ENCODE data around the gene PIGU.

PIGU gene

DNA sequence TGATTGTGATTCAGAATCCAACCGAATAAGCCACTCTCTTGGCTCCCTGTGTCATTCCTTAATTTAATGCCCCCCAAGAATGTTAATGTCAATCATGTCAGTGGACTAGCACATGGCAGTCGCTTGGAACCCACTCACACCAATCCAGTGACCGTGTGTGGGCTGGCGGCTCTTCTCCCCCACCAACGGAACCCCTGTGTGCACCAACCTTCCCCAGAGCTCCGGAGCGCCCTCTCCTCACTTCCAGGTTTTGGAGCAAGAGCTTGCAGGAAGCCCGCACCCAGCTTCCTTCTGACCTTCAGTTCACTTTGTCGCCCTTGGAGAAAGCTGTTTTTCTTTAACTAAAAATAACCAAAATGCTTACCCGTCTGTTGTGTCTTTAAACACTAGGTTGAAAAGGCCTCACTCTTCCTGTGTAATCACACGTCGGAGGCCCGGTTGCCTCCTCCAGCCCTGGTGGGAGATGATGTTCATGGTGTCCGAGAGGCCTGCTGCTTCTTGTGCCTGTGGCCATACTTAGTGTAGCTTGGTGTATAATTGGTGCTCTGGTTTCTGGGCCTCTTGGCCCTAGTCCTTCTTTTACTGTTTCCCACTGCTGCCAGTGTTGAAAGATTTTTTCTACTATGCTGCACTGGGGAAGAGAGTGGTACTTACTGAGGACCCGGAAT, 136.2 kb downstream of the PIGU start:
- no peak overlapping the region for H3K4me3 ChIP-seq (replicated peaks; ENCODE audit: low read depth, low read length)
- no peak for DNase-seq (ENCODE audit: extremely low read depth, low read depth)
- TF ChIP-seq, protein P1, sequence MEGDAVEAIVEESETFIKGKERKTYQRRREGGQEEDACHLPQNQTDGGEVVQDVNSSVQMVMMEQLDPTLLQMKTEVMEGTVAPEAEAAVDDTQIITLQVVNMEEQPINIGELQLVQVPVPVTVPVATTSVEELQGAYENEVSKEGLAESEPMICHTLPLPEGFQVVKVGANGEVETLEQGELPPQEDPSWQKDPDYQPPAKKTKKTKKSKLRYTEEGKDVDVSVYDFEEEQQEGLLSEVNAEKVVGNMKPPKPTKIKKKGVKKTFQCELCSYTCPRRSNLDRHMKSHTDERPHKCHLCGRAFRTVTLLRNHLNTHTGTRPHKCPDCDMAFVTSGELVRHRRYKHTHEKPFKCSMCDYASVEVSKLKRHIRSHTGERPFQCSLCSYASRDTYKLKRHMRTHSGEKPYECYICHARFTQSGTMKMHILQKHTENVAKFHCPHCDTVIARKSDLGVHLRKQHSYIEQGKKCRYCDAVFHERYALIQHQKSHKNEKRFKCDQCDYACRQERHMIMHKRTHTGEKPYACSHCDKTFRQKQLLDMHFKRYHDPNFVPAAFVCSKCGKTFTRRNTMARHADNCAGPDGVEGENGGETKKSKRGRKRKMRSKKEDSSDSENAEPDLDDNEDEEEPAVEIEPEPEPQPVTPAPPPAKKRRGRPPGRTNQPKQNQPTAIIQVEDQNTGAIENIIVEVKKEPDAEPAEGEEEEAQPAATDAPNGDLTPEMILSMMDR (IDR thresholded peaks at IDR 0.05; ENCODE audit: low read depth, low read length, missing control alignments), result no peak

DNA sequence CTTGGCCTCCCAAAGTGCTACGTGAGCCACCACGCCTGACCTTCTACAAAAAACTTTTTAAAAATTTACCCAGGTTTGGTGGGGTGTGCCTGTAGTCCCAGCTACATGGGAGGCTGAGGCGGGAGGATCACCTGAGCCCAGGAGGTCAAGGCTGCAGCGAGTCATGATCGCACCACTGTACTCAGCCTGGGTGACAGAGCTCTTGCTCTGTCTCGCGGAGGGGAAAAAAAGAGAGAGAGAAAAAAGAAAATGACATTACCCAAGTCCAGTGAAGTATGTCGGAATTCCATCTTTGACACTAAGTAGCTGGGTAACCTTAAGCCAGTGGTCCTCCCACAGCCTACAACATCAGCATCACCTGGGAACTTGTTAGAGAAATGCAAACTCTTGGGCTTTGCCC, 137.1 kb downstream of the PIGU start:
- no peak overlapping the region for H3K4me3 ChIP-seq (replicated peaks; ENCODE audit: low read depth, low read length)
- DNase-seq (ENCODE audit: extremely low read depth, low read depth), result no peak
- TF ChIP-seq, protein P1 (IDR thresholded peaks at IDR 0.05; ENCODE audit: low read depth, low read length, missing control alignments), result no peak

DNA sequence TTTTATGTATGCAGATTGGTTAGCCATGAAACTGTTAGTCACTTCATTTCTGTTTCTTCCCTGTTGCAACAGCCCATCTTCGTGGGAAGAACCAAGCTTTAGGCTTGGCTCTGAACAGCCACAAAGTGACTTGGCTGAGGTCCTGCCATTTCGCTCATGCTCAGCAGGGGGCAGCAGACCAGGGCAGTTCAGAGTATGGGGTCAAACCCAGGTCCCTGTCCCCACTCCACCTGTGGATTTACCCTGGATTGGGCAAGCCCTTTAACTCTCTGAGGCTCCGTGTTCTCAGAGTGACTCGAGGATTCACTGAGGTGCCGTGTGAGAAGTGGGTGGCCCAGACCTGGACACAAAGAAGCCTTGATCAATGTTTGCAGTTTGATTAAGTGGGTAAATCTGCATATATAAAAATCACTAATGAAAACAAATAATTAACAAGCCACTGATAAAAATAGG, 138.2 kb downstream of the PIGU start:
- no peak for DNase-seq (ENCODE audit: extremely low read depth, low read depth)
- TF ChIP-seq, protein P1 (IDR thresholded peaks at IDR 0.05; ENCODE audit: low read depth, low read length, missing control alignments), result peak; percentile 88
- no peak overlapping the region for H3K4me3 ChIP-seq (replicated peaks; ENCODE audit: low read depth, low read length)

DNA sequence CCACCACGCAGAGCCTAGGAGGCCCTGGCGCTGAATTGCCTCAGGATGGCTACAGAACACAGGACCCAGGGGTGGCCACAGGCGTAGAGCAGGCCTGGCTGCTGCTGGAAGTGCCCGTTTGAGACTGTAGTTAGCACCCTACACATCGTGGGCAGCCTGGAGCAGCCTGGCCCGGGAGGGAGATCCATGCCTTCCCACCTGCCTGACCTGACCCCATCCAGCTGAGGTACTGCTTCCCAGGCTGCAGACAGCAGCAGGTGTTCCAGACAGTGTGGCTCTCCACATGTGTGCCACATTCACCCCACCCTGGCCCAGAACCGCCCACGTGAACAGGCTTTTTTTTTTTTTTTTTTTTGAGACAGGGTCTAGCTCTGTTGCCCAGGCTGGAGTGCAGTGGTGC, 139.2 kb downstream of the PIGU start:
- H3K4me3 ChIP-seq (replicated peaks; ENCODE audit: low read depth, low read length), result no peak overlapping the region
- TF ChIP-seq, protein P1 (IDR thresholded peaks at IDR 0.05; ENCODE audit: low read depth, low read length, missing control alignments), result no peak
- no peak for DNase-seq (ENCODE audit: extremely low read depth, low read depth)

DNA sequence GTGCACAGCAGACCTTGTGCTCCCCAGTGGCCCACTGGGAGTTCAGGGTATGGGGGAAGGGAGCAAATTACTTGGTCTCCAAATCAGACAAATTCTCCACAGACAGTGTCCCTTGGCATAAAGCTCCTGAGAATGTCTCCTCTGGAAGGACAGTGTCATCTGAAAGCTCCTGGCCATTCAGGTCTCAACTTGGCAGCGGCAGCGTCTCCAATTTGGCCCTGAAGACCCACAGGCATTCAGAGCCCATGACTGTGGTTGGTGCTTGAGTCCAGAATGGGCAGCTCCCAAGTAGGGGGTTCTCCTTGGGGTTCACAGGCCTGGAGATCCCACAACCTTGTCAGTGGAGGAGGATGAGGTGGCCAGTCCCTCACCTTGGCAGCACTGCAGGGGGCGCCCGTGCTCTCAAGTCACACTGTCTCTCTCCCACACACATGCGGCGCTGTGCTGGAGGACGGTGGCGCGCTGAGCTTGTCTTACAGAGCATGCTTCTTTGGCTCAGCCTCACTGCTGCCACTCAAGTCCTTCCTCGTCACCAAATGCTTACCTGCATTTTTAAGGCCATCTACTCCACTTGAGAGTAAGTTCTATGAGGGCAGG, 140.0 kb downstream of the PIGU start:
- H3K4me3 ChIP-seq (replicated peaks; ENCODE audit: low read depth, low read length), result no peak overlapping the region
- DNase-seq (ENCODE audit: extremely low read depth, low read depth), result no peak
- TF ChIP-seq, protein P1 (IDR thresholded peaks at IDR 0.05; ENCODE audit: low read depth, low read length, missing control alignments), result peak; percentile 41

DNA sequence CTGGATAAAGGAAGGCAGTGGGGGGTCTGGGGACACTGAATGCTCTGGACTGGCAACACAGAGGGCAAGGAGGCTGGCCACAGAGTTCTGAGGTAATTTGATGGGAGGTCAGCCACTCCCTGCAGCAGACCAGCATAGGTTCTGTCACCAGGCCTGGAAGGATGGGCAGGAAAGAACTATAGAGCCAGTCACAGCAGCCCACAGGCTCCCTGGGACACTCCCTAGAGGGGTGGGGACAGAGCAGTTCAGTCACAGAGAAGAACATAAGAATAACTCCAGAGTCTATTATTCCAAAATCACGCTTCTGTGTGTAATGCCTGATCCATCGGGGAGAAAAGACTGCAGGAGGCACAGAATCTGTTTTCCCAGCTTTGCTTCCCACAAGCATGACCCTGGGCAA, 141.0 kb downstream of the PIGU start:
- DNase-seq (ENCODE audit: extremely low read depth, low read depth), result no peak
- TF ChIP-seq, protein P1 (IDR thresholded peaks at IDR 0.05; ENCODE audit: low read depth, low read length, missing control alignments), result no peak
- no peak overlapping the region for H3K4me3 ChIP-seq (replicated peaks; ENCODE audit: low read depth, low read length)
